ENCODE results near the gene RGS10. TPM values are rescaled to one million over a fixed set of nuclear protein-coding genes. Genes with fewer than 3 reads are reported as not detected.

RGS10 gene
- total and polyA plus RNA-seq, 2 of the 8 experiments (the other 6 are each of a cell fraction or from before 2014, with no cell fraction given): 5.5 to 13.1 TPM

- TF ChIP-seq, protein P1, sequence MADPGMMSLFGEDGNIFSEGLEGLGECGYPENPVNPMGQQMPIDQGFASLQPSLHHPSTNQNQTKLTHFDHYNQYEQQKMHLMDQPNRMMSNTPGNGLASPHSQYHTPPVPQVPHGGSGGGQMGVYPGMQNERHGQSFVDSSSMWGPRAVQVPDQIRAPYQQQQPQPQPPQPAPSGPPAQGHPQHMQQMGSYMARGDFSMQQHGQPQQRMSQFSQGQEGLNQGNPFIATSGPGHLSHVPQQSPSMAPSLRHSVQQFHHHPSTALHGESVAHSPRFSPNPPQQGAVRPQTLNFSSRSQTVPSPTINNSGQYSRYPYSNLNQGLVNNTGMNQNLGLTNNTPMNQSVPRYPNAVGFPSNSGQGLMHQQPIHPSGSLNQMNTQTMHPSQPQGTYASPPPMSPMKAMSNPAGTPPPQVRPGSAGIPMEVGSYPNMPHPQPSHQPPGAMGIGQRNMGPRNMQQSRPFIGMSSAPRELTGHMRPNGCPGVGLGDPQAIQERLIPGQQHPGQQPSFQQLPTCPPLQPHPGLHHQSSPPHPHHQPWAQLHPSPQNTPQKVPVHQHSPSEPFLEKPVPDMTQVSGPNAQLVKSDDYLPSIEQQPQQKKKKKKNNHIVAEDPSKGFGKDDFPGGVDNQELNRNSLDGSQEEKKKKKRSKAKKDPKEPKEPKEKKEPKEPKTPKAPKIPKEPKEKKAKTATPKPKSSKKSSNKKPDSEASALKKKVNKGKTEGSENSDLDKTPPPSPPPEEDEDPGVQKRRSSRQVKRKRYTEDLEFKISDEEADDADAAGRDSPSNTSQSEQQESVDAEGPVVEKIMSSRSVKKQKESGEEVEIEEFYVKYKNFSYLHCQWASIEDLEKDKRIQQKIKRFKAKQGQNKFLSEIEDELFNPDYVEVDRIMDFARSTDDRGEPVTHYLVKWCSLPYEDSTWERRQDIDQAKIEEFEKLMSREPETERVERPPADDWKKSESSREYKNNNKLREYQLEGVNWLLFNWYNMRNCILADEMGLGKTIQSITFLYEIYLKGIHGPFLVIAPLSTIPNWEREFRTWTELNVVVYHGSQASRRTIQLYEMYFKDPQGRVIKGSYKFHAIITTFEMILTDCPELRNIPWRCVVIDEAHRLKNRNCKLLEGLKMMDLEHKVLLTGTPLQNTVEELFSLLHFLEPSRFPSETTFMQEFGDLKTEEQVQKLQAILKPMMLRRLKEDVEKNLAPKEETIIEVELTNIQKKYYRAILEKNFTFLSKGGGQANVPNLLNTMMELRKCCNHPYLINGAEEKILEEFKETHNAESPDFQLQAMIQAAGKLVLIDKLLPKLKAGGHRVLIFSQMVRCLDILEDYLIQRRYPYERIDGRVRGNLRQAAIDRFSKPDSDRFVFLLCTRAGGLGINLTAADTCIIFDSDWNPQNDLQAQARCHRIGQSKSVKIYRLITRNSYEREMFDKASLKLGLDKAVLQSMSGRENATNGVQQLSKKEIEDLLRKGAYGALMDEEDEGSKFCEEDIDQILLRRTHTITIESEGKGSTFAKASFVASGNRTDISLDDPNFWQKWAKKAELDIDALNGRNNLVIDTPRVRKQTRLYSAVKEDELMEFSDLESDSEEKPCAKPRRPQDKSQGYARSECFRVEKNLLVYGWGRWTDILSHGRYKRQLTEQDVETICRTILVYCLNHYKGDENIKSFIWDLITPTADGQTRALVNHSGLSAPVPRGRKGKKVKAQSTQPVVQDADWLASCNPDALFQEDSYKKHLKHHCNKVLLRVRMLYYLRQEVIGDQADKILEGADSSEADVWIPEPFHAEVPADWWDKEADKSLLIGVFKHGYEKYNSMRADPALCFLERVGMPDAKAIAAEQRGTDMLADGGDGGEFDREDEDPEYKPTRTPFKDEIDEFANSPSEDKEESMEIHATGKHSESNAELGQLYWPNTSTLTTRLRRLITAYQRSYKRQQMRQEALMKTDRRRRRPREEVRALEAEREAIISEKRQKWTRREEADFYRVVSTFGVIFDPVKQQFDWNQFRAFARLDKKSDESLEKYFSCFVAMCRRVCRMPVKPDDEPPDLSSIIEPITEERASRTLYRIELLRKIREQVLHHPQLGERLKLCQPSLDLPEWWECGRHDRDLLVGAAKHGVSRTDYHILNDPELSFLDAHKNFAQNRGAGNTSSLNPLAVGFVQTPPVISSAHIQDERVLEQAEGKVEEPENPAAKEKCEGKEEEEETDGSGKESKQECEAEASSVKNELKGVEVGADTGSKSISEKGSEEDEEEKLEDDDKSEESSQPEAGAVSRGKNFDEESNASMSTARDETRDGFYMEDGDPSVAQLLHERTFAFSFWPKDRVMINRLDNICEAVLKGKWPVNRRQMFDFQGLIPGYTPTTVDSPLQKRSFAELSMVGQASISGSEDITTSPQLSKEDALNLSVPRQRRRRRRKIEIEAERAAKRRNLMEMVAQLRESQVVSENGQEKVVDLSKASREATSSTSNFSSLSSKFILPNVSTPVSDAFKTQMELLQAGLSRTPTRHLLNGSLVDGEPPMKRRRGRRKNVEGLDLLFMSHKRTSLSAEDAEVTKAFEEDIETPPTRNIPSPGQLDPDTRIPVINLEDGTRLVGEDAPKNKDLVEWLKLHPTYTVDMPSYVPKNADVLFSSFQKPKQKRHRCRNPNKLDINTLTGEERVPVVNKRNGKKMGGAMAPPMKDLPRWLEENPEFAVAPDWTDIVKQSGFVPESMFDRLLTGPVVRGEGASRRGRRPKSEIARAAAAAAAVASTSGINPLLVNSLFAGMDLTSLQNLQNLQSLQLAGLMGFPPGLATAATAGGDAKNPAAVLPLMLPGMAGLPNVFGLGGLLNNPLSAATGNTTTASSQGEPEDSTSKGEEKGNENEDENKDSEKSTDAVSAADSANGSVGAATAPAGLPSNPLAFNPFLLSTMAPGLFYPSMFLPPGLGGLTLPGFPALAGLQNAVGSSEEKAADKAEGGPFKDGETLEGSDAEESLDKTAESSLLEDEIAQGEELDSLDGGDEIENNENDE (IDR thresholded peaks at IDR 0.05; ENCODE audit: insufficient replicate concordance, low read length): no peak
- no peak for TF ChIP-seq GTF2F1 (IDR thresholded peaks at IDR 0.05; ENCODE audit: borderline replicate concordance, low read depth, low read length)
Observed at GRCh38 chr10:119511828-119512515, 30.5 kb downstream of the RGS10 start (continued).

Measured in H1 (cell line).